GM19023 (cell line): ENCODE data around the gene SDR42E2.
"Not testable (repeated sequence)": the region's sequence is repeated elsewhere in the genome, so short reads cannot be mapped to it uniquely, and the experiment has no call there.

Experiments used
- ATAC-seq: cut with Tn5 transposase; IDR thresholded peaks from one replicate; pipeline ENCODE4 v1.9.1; 2021; ENCODE audit warnings: mild to moderate bottlenecking, moderate library complexity; ENCODE audit not compliant: unreplicated experiment

The SDR42E2 gene

GRCh38 chr16:22210285-22210684 lies 48.0 kb downstream of the SDR42E2 start:
- no peak for ATAC-seq

GRCh38 chr16:22210854-22211253 lies 48.5 kb downstream of the SDR42E2 start:
- no peak for ATAC-seq

GRCh38 chr16:22213236-22213635 lies 50.9 kb downstream of the SDR42E2 start:
- ATAC-seq: no peak

GRCh38 chr16:22213801-22214200 lies 51.5 kb downstream of the SDR42E2 start:
- ATAC-seq: no peak

GRCh38 chr16:22214402-22214801 lies 52.1 kb downstream of the SDR42E2 start:
- no peak for ATAC-seq

GRCh38 chr16:22214889-22215288 lies 52.6 kb downstream of the SDR42E2 start:
- no peak for ATAC-seq

GRCh38 chr16:22216191-22216831 lies 54.0 kb downstream of the SDR42E2 start:
- ATAC-seq: no peak

- not testable (repeated sequence) for ATAC-seq
Observed at GRCh38 chr16:22216832-22217225, 54.5 kb downstream of the SDR42E2 start.

- peak; percentile 84 for ATAC-seq
Observed at GRCh38 chr16:22217890-22218730, 55.8 kb downstream of the SDR42E2 start.

- no peak for ATAC-seq
Observed at GRCh38 chr16:22219389-22220068, 57.2 kb downstream of the SDR42E2 start.

- no peak for ATAC-seq
Observed at GRCh38 chr16:22220069-22220440, 57.7 kb downstream of the SDR42E2 start.

- no peak for ATAC-seq
Observed at GRCh38 chr16:22220714-22221113, 58.4 kb downstream of the SDR42E2 start.

GRCh38 chr16:22222006-22222405 lies 59.7 kb downstream of the SDR42E2 start:
- no peak for ATAC-seq

- no peak for ATAC-seq
Observed at GRCh38 chr16:22222998-22223397, 60.7 kb downstream of the SDR42E2 start.

- ATAC-seq: no peak
Observed at GRCh38 chr16:22225060-22225459, 62.8 kb downstream of the SDR42E2 start.

GRCh38 chr16:22229889-22230288 lies 67.6 kb downstream of the SDR42E2 start:
- no peak for ATAC-seq

- no peak for ATAC-seq
Observed at GRCh38 chr16:22232277-22233036, 70.2 kb downstream of the SDR42E2 start.

- no peak for ATAC-seq
Observed at GRCh38 chr16:22233037-22233372, 70.7 kb downstream of the SDR42E2 start.

GRCh38 chr16:22235839-22236745 lies 73.8 kb downstream of the SDR42E2 start:
- no peak for ATAC-seq

GRCh38 chr16:22239131-22239805 lies 77.0 kb downstream of the SDR42E2 start:
- no peak for ATAC-seq
